KOPT-K1 (cell line): ENCODE results near the gene PYCARD.

Experiments used
- H3K27ac ChIP-seq: fragments of 200-600 bp; sonication (generic); 2 replicates; pipeline ENCODE4 v1.5.1; 2016; ENCODE audit warnings: antibody characterized with exemption, mild to moderate bottlenecking, low read depth, low read length; ENCODE audit not compliant: poor library complexity, severe bottlenecking
- H3K36me3 ChIP-seq: fragments of 200-600 bp; sonication (generic); 2 replicates; pipeline ENCODE4 v1.5.1; 2017; ENCODE audit warnings: antibody characterized with exemption, mild to moderate bottlenecking, low read length, moderate library complexity; ENCODE audit not compliant: insufficient read depth
- H3K9me3 ChIP-seq: fragments of 200-600 bp; sonication (generic); 2 replicates; pipeline ENCODE4 v1.5.1; 2017; ENCODE audit warnings: antibody characterized with exemption, low read length, mild to moderate bottlenecking; ENCODE audit not compliant: insufficient read depth, poor library complexity, severe bottlenecking

The PYCARD gene

DNA sequence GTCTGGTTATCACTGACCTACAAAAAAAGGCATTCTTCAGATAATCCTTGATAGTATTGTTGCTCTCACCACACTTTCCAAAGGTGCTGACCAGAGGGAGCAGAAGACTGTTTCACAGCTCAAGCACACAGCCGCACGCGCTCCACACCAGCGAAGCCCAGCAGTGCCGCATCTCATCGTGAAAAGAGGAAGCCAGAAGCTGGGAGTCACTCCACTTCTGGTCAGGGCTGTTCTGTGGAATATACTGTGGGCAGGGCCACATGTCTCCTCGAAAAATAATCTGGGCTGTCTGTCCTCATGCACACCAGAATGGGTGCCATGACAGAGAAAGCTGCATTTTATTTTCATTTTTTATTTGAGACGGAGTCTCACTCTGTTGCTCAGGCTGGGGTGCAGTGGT, 45.4 kb downstream of the PYCARD start:
- Histone ChIP-seq H3K27ac (no peak overlapping the region), H3K9me3 (no peaks in the 10 kb centered on the region), H3K36me3 (no peaks in the 10 kb centered on the region)
